NCI-H2081 treated with DMSO at 0.1 percent for 48 hours (cell line): ENCODE measurements around the gene HAL.
"Not testable (repeated sequence)": the region's sequence is repeated elsewhere in the genome, so short reads cannot be mapped to it uniquely, and the experiment has no call there.

Source experiments
- DNase-seq: peaks from one replicate; lab custom pipeline; 2025; lab: John Stamatoyannopoulos, UW

The HAL gene

GRCh38 chr12:95977764-95978305, 18.3 kb downstream of the HAL start:
- no peak for DNase-seq

- DNase-seq: no peak
Measured at GRCh38 chr12:95976416-95976832, 19.7 kb downstream of the HAL start.

DNA sequence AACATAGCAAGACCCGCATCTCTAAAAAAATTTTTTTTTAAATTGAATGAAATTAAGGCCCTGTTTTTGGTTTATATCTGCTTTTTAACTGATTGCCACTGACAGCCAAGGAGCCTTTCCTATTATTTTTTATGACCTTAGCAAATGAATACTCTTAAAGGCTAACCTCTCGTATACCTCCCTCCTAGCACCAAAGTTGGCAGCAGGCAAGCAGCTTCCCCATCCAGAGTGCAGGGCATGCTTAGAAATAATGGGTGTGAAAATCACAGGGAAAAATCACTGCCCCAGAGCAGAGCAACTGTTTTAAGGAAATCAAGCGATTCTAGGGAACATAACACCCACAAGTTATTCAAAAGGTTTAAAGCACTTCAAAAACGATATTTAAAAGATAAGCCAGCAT, 20.7 kb downstream of the HAL start:
- no peak for DNase-seq

DNA sequence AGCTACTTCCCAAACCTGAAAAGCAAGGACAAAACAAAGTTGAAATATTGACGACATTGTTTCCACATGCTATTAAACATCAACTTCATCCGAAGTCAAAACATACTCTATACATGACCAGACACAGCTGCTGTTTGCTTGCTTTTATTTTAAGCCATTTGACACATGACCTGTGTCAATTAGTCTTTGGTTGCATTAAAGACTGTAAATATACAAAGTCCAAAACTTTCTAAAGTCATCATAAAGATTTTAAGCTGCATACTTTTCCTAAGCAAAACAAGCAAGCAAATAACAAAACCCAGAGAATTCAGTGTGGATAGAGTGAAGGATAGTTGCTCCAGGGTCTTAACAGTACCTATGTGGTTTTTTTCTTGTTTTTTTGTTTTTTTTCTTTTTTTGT, 21.8 kb downstream of the HAL start:
- no peak for DNase-seq

DNA sequence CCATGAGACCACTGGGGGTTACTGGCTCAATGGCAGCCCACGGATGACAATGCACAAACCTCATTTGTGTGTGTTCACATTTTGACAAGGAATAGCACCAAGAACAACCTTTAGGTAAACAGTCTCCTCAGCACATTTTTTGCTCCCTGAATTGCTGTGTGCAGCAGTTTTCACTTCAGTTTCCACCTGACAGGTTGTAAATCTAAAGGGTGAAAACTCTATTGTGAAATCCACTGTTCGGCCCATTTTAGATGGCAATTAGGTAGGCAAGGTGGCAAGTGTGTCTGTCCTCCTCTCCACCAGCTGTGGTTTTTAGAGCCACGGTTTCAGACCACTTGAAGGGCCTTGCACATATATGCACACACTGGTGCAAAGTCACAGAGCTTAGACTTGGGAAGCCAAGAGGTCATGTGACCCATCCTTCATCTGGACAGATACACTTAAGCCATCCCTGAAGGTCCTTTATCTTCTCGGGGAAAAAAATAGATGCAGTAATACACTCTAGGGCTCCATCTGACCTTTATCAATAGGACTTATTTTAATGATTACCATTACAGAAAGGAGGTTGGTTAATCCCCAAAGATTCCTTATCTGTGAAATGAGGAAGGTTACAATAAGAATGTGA, 23.2 kb downstream of the HAL start:
- DNase-seq: no peak

DNA sequence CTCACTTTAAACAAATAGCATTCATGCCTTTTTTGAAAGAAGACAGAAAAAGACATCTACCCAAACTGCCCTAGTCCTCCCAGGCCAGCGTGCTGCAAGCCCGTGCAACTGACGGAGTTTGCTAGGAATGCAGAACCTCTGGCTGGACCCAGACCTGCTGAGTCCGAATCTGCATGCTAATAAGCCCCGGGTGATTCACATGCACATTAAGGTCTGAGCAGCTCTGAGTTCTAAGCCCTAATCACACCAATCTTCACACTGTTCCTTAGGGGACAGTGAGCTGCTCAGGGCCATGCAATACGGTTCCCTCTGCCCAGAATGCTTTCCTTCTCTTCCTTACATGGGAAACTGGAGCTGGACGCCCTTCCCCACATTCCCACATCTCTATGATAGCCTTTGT, 25.2 kb downstream of the HAL start:
- DNase-seq: no peak

DNA sequence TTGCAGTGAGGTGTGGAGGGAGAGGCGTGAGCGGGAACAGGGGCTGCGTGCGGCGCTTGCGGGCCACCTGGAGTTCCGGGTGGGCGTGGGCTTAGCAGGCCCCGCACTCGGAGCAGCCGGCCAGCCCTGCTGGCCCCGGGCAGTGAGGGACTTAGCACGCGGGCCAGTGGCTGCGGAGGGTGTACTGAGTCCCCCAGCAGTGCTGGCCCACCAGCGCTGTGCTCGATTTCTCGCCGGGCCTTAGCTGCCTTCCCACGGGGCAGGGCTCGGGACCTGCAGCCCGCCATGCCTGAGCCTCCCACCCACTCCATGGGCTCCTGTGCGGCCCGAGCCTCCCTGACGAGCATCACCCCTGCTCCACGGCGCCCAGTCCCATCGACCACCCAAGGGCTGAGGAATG, 27.0 kb downstream of the HAL start:
- not testable (repeated sequence) for DNase-seq

GRCh38 chr12:95967301-95967700, 28.8 kb downstream of the HAL start:
- no peak for DNase-seq

DNA sequence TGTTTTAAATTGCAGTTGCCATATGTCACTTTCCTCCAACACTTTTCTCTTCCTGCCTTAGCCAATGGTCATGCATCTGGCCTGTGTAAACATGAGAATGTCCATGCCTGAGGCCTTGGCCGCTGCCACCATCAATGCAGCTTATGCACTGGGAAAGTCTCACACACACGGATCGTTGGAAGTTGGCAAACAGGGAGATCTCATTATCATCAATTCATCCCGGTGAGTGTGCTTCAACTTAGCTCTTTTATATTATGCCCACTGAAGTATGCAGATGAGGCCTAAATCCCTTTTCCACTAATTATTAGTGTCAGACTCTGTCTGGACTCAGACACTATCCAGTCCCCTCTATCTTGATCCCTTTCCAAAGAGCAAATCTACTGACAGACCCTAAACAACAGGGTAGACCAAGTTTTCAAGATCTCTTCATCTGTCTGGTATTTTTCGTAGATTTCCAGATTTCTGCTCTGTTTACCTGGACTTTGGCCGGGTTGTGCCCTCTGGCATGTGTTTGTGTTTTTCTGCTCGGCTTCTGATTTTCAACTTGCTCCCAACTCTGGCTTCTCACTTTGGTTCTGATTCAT, 29.8 kb downstream of the HAL start:
- DNase-seq: no peak

GRCh38 chr12:95963096-95963495, 33.0 kb downstream of the HAL start:
- DNase-seq: no peak

DNA sequence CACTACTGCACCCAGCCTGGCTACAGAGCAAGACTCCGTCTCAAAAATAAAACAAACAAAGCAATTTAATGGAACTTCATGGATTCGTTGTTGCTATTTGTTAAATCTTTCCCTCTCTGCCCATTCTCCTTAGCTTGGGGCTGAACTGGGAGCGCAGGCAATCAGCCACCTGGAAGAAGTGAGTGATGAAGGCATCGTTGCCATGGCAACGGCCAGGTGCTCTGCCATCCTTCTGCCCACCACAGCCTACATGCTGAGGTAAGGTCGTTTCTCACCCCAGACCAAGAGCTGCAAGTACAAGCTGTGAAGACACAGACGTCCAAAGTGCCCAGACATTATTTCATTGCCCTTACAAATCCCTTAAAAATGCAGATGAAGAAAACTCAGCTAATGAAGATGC, 33.9 kb downstream of the HAL start:
- no peak for DNase-seq

GRCh38 chr12:95960241-95960640, 35.9 kb downstream of the HAL start:
- no peak for DNase-seq

DNA sequence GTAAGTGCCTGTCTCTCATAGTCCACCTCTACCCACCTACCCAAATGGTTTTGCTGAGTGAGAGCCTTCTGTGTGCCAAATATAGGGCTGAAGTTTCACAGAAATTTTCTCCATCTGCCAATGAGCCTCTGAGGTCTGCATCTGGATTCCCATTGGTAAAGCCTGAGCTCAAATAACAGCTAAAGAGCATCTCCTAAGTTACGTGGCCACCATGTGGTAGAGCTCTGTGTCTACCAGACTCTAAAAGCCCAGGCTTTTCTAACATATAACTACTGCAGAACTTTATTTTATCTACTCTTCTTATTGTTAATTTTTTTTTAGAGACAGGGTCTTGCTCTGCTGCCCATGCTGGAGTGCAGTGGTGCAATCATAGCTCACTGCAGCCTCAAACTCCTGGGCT, 37.0 kb downstream of the HAL start:
- DNase-seq: peak; percentile 2

DNA sequence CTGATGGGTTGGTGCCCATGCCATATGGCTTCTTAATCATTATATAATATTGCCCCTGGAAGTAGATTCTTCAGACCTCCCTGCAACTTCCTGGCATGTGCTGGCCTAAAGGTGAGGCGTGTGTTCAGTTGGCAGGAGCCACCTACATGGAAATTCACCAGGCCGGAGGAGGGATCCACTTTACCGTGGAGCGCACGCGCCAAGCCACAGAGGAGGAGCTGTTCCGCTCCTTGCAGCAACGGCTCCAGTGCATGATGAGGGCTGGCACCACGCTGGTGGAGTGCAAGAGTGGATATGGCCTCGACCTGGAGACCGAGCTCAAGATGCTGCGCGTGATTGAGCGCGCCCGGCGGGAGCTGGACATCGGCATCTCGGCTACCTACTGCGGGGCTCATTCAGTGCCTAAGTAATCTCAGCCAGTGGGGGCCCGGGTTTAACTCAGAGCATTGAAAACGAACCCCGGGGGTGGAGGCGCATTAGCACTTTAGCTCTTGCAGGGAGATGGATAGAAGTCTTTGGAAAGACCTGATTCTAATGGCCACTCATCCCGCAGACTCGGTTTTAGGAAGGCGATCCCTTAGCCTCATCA, 39.5 kb downstream of the HAL start:
- DNase-seq: no peak

DNA sequence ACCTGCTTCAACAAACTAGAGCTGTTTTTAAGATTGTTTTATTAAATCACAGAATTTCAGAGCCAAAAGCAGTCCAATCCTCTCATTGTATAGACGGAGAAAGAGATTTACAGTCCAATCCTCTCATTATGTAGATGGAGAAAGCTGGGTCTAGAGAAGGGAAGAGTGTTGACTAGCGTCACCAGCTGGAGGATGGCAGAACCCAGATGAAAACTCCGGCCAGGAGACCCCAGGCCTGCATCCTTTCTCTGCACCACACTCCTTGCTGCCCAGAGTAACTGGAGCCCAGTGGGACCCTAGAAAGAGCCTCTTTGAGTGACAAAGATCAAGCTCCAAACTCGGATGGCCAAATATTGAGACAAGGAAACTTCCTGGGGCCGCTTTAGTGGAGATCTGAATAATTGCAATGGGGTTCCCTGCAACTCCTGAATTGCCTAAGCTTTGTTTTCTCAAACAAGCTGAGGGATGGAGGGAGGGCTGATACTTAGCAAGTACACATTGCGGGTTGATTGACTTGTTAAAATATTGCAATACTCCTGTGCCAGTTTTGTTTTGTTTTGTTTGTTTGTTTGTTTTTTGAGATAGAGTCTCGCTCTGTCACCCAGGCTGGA, 40.5 kb downstream of the HAL start:
- DNase-seq: no peak

- DNase-seq: no peak
Measured at GRCh38 chr12:95953000-95953399, 43.1 kb downstream of the HAL start.

- DNase-seq: no peak
Measured at GRCh38 chr12:95951515-95951914, 44.6 kb downstream of the HAL start.

- DNase-seq: no peak
Measured at GRCh38 chr12:95949477-95950206, 46.5 kb downstream of the HAL start.

DNA sequence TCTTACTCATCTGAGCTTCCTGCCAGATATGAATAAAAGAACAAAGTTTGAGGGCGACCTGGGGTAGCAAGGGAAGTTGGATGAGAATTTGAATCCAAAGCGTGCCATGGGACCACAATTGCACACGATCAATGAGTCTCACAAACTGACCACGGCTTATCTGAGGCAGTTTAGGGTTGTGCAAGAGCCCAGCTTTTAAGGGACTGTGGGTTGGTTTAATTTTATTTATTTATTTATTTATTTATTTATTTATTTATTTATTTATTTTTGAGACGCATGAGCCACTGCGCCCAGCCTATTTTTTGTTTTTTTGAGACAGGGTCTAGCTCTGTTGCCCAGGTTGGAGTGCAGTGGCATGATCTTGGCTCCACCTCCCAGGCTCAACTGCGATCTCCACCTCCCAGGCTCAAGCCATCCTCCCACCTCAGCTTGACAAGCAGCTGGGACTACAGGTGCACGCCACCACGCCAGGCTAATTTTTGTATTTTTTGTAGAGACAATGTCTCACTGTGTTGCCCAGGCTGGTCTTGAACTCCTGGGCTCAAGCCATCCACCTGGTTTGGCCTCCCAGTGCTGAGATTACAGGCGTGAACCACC, 51.9 kb downstream of the HAL start:
- no peak for DNase-seq

DNA sequence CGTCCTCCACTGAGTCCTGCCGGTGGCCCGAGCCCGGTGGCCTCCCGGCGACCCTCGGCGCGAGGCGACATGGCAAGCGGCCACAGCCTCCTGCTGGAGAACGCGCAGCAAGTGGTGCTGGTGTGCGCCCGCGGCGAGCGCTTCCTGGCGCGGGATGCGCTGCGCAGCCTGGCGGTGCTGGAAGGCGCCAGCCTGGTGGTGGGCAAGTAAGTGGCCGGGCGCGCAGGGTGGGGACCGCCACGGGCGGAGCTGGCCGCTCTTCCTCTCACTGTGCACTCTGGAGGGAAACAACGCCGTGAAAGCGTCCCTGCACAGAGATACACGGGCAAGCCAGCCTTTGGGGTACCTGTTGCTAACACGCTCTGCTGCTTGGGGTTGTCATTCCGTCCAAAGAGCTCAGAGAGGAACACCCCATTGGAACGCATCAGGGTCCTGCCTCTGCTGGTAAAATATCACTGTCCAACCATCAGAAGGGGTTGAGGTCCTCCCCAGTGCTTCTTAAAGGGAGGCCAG, 52.8 kb downstream of the HAL start, which contains the start of gene AMDHD1:
AMDHD1 (plus strand) TSS at position 2 of the 513 bp plus-strand sequence; CDS start at position 70, 68 bp downstream.
- no peak for DNase-seq

DNA sequence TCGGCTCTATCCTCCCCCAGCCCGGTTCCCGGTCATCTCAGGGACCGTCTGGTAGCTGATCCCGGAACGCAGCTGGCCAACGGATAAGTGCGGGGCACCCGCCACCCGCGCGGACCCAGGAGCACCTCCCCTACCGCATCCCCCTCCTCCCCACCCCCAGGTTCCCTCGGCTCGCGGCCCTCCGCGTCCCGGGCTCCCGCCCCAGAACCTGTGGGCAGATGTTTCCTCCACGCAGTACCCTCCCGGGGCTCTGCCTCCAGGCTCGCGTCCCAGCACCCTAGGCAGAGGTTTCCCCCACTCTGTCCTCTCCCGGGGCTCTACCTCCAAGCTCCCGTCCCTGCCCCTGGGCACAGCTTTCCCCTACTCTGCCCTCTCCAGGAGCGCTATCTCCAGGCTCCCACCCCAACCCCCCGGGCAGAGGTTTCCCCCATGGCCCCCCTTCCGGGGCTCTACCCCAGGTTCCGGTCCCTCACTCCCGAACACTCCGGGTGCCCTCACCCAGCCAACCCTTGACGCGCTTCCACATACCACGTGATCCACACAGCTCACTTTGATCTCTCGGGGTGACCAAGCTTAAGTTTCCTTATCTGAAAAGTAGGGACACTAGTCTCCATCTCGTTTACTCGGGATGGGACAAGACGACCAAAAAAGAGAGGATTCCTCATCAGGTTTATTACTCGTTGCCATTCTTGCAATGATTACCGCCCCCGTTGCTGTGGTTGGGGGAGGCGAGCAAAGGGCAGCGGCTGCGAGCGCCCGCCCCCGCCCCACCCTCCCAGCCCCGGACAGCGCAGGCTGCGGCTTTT, 53.4 kb downstream of the HAL start, which contains the start of gene CCDC38:
CCDC38 (minus strand) TSS at position 91 of the 806 bp plus-strand sequence. CDS start 6,105 bp downstream, outside the sequence.
- DNase-seq: peak; percentile 56
